ENCODE results near the gene TTC13. TPM values are rescaled to one million over a fixed set of nuclear protein-coding genes. Genes with fewer than 3 reads are reported as not detected.
A peak's percentile ranks its signal among the peaks of the same experiment; 100 is the strongest.

TTC13 gene
- total RNA-seq, 6 experiments from 2014 or later, result 10.7 to 14.4 (median 12.4) TPM

DNA sequence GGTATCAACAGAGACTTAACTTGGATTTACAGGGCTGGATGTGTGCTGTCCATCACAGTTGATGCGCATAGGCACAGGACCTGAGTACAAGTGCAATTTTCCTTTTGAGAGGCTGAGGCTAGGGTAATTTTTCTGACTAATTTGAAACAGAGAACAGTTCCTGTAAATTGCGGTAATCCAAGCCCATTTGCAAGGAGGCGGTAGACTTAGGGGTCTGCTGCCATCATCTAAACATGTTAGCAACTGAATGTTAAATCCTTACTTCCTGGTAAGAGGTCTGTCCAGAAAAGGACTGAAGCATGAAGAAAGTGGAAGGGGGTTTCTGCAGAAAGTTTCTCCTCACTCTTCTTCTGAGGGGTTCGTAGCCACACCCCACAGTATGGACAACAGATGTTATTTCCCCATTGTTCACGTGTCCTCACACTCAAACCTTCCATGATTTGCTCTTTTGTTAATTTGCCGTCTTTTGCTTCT, 86.6 kb downstream of the TTC13 start:
- no peak overlapping the region for H3K4me3 Mint-ChIP-seq
- no peaks in the 10 kb centered on the region for H3K36me3 Mint-ChIP-seq (ENCODE audit: low read depth)
- peaks cover 16% of the 10 kb centered on the region for H3K4me1 Mint-ChIP-seq (ENCODE audit: low read depth)
- no peak for DNase-seq
- H3K27me3 Mint-ChIP-seq (ENCODE audit: insufficient read depth), result peaks cover 2% of the 10 kb centered on the region; the same call in 1 of the 2 replicates
- H3K27ac Mint-ChIP-seq, result no peak overlapping the region
- H3K9me3 Mint-ChIP-seq, result no peaks in the 10 kb centered on the region
- TF ChIP-seq, protein P1, sequence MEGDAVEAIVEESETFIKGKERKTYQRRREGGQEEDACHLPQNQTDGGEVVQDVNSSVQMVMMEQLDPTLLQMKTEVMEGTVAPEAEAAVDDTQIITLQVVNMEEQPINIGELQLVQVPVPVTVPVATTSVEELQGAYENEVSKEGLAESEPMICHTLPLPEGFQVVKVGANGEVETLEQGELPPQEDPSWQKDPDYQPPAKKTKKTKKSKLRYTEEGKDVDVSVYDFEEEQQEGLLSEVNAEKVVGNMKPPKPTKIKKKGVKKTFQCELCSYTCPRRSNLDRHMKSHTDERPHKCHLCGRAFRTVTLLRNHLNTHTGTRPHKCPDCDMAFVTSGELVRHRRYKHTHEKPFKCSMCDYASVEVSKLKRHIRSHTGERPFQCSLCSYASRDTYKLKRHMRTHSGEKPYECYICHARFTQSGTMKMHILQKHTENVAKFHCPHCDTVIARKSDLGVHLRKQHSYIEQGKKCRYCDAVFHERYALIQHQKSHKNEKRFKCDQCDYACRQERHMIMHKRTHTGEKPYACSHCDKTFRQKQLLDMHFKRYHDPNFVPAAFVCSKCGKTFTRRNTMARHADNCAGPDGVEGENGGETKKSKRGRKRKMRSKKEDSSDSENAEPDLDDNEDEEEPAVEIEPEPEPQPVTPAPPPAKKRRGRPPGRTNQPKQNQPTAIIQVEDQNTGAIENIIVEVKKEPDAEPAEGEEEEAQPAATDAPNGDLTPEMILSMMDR (IDR thresholded peaks at IDR 0.05), result no peak

DNA sequence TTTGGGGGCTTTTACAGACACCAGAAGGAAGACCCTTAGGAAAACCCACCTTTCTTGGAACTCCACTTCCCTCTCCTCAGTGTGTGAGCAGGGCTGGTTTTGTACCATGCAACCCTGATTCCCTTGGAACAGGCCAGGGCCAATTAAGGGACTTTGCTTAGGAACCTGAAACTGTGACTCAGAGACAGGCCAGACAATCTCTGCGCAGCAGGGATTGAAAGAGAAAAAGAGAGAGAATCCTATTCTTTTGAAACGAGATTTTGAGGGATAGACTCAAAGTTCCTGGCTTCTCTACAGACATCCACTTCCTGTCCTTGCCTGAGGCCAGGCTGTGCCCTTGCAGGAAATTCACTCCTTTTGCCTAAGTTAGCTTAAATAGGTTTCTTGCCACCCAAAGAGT, 87.2 kb downstream of the TTC13 start:
- TF ChIP-seq, protein P1 (IDR thresholded peaks at IDR 0.05), result no peak
- H3K4me3 Mint-ChIP-seq, result no peak overlapping the region
- peak; percentile 52 for DNase-seq
- H3K4me1 Mint-ChIP-seq (ENCODE audit: low read depth), result peaks cover 16% of the 10 kb centered on the region
- no peak overlapping the region for H3K27ac Mint-ChIP-seq
- H3K27me3 Mint-ChIP-seq (ENCODE audit: insufficient read depth), result peaks cover 2% of the 10 kb centered on the region; the same call in 1 of the 2 replicates
- H3K36me3 Mint-ChIP-seq (ENCODE audit: low read depth), result no peaks in the 10 kb centered on the region
- no peaks in the 10 kb centered on the region for H3K9me3 Mint-ChIP-seq

DNA sequence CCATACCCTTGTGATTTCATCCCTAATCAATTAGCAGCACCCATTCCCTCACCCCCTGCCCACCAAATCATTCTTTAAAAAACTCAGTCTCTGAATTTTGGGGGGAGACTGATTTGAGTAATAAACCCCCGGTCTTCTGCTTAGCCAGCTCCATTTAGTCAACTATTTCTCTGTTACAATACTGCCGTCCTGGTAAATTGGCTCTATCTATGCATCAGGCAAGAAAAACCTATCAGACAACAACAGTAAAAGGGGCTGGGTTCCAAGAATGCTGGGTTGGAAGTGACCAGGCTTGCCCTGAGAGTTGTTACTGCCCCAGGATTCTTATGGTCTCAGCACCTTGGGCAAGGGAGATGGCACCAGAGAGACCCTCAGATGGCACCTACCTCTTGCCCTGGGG, 94.0 kb downstream of the TTC13 start:
- TF ChIP-seq, protein P1 (IDR thresholded peaks at IDR 0.05), result no peak
- Mint-ChIP-seq H3K9me3 (peaks cover 17% of the 10 kb centered on the region), H3K27ac (no peak overlapping the region), H3K4me3 (no peak overlapping the region), H3K4me1 (ENCODE audit: low read depth) (no peaks in the 10 kb centered on the region), H3K27me3 (ENCODE audit: insufficient read depth) (peaks cover 4% of the 10 kb centered on the region), H3K36me3 (ENCODE audit: low read depth) (peaks cover 12% of the 10 kb centered on the region)
- no peak for DNase-seq

DNA sequence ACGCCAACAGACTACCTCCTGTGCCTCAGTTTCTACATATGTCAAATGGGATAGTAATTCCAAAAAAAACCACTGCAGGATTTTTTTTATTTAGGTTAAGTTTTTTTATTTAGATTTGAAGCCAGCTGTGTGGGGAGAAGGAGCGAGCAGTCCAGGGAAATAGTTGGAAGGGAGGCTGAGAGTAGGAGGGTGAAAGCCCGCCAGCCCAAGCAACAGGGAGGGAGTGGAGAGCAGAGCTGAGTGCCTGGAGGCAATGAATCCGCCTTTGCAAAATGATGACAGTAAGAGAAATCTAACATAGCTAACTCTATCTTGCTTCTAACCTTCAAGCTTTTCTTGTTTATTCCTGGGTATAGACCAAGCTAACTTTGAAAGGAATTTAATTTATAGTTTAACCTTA, 94.7 kb downstream of the TTC13 start:
- peaks cover 4% of the 10 kb centered on the region for H3K27me3 Mint-ChIP-seq (ENCODE audit: insufficient read depth)
- DNase-seq, result no peak
- TF ChIP-seq, protein P1 (IDR thresholded peaks at IDR 0.05), result no peak
- H3K36me3 Mint-ChIP-seq (ENCODE audit: low read depth), result peaks cover 12% of the 10 kb centered on the region
- H3K27ac Mint-ChIP-seq, result no peak overlapping the region
- H3K4me3 Mint-ChIP-seq, result no peak overlapping the region
- peaks cover 17% of the 10 kb centered on the region for H3K9me3 Mint-ChIP-seq
- H3K4me1 Mint-ChIP-seq (ENCODE audit: low read depth), result peaks cover 5% of the 10 kb centered on the region

DNA sequence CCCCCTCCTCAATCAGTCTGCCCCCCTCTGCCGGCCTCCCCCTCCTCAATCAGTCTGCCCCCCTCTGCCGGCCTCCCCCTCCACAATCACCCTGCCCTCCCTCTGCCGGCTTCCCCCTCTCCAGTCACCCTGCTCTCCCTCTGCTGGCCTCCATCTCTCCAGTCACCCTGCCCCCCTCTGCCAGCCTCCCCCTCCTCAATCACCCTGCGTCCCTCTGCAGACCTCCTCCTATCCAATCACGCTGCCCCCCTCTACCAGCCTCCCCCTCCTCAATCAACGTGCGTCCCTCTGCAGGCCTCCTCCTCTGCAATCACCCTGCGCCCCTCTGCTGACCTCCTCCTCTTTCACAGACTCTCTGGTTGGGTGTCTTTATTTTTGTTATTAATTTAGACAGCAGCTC, 98.9 kb downstream of the TTC13 start:
- TF ChIP-seq, protein P1 (IDR thresholded peaks at IDR 0.05), result no peak
- peaks cover 45% of the 10 kb centered on the region for H3K4me1 Mint-ChIP-seq (ENCODE audit: low read depth)
- no peaks in the 10 kb centered on the region; the same call in none of the 2 replicates for H3K27me3 Mint-ChIP-seq (ENCODE audit: insufficient read depth)
- no peak overlapping the region for H3K4me3 Mint-ChIP-seq
- H3K36me3 Mint-ChIP-seq (ENCODE audit: low read depth), result peaks cover 6% of the 10 kb centered on the region; the same call in 1 of the 2 replicates
- no peak overlapping the region for H3K27ac Mint-ChIP-seq
- peaks cover 7% of the 10 kb centered on the region for H3K9me3 Mint-ChIP-seq
- DNase-seq, result no peak
